Duodenal mucosa (tissue), 2 donors: ENCODE results near the gene NMT1.

Experiments
- H3K27ac ChIP-seq: one replicate; pipeline ENCODE4 v1.7.0; 2013; ENCODE audit warnings: low read depth, low read length
- H3K27me3 ChIP-seq, 2 donors: one replicate each; pipeline ENCODE4 v1.7.0; 2013; ENCODE audit warnings: low read length in 2 of 2, control low read depth in 1 of 2; ENCODE audit not compliant: insufficient read depth in 2 of 2, control insufficient read depth in 1 of 2
- H3K36me3 ChIP-seq, 2 donors: one replicate each; pipeline ENCODE4 v1.7.0; 2013; ENCODE audit warnings: low read length in 2 of 2, control low read depth in 1 of 2; ENCODE audit not compliant: insufficient read depth in 2 of 2, control insufficient read depth in 1 of 2
- H3K4me1 ChIP-seq, 2 donors: one replicate each; pipeline ENCODE4 v1.7.0; 2013; ENCODE audit warnings: low read length in 2 of 2, control low read depth in 1 of 2; ENCODE audit not compliant: insufficient read depth in 2 of 2, control insufficient read depth in 1 of 2
- H3K4me3 ChIP-seq, 2 donors: one replicate each; pipeline ENCODE4 v1.7.0; 2013; ENCODE audit warnings: low read length in 2 of 2, low read depth in 1 of 2
- H3K9ac ChIP-seq, 2 donors: one replicate each; pipeline ENCODE4 v1.7.0; 2013; ENCODE audit warnings: low read length in 2 of 2, low read depth in 1 of 2
- H3K9me3 ChIP-seq, 2 donors: one replicate each; pipeline ENCODE4 v1.7.0; 2013; ENCODE audit warnings: low read length in 2 of 2, control low read depth in 1 of 2; ENCODE audit not compliant: control insufficient read depth in 1 of 2

Gene NMT1

DNA sequence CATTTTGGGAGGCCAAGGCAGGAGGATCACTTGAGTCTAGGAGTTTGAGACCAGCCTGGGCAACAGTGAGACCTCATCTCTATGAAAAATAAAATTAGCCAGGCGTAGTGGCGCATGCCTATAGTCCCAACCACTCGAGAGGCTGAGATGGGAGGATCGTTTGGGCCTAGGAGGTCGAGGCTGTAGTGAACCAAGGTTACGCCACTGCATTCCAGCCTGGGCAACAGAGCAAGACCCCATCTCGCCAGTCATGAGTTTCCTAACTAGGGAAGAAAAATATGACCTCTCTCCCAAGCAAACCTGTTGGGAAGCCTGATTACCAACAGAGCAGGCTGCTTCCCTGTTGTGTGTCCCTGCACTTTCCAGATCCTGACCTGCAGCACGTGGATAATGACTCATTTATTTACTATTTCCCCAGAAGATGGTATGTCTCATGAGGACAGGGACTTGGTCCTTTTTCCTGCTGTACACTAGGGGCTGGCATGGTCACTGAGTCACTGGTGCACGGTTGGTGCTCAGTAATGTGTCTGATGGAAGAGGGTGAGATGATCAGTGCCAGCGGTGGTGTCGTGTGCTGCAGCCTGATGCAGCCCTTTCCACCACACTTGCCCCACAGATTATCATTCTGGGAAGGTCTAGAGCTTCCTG is 30.8 kb downstream of the NMT1 start:
- no peak overlapping the region for H3K9ac ChIP-seq
- peaks cover 42 to 74% of the 10 kb centered on the region in 2 donors for H3K36me3 ChIP-seq
- no peaks in the 10 kb centered on the region for H3K9me3 ChIP-seq
- peak overlapping the region; percentile 28 for H3K27ac ChIP-seq
- H3K27me3 ChIP-seq: no peaks in the 10 kb centered on the region
- peaks cover 4 to 16% of the 10 kb centered on the region in 2 donors for H3K4me1 ChIP-seq
- H3K4me3 ChIP-seq: no peak overlapping the region

DNA sequence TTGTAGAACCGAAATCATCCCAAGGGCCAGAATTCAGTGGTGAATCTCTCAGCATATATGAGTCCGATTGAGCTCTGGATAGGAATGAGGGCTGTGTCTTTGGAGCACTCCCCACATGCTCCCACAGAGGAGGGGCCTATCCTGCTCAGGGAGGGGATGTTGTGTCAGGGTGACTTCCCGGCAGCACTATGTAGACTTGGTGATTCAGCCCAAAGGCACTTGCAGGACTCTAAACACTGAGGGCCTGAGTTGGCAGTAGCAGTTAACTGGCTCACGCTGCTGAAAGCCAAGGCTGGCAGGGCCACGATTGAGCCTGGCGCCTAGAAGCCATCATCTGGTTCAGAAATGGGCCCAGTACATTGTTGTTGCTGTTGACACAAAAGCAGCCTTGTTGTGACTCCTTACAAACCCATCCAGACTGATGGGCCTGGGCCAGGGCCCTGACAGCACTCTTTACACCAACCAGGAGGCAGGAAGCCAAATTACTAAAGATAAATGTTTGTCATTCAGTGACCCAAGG is 31.9 kb downstream of the NMT1 start:
- Histone ChIP-seq H3K9me3 (no peaks in the 10 kb centered on the region), H3K4me3 (no peak overlapping the region), H3K27ac (peak overlapping the region; percentile 71), H3K4me1 (peaks cover 4 to 8% of the 10 kb centered on the region in 2 donors), H3K9ac (no peak overlapping the region), H3K36me3 (peaks cover 38 to 74% of the 10 kb centered on the region in 2 donors), H3K27me3 (no peaks in the 10 kb centered on the region)

DNA sequence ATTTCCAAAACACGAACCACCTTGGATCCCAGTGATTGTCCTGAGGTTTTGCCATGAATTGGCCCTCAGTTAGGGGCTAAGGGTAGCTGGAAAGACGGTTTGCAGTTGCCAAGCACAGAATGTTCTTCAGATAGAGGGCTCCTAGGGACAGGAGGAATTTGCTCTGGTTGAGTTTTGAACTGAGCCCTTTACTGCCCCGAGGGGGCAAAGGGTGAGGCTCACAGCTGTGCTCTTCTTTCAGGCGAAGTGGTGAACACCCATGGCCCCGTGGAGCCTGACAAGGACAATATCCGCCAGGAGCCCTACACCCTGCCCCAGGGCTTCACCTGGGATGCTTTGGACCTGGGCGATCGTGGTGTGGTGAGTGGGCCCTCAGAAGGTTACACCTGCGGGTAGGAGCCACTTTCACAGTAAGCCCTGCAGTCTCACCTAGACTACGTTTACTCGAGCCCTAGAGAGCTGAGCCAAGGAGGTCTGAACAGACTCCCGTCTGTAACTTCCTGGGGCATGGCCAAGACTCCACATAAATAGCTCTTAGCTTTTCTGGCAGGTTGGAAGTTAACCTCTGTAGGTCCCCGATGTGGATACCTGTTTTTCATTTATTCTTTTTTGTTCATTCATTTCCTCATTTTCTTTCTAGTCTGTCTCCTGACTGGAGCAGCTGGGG is 32.5 kb downstream of the NMT1 start:
- no peak overlapping the region for H3K4me3 ChIP-seq
- H3K36me3 ChIP-seq: peaks cover 41 to 74% of the 10 kb centered on the region in 2 donors
- H3K27me3 ChIP-seq: no peaks in the 10 kb centered on the region
- H3K27ac ChIP-seq: peak overlapping the region; percentile 71
- no peaks in the 10 kb centered on the region for H3K9me3 ChIP-seq
- H3K9ac ChIP-seq: no peak overlapping the region
- H3K4me1 ChIP-seq: peaks cover 4 to 7% of the 10 kb centered on the region in 2 donors

DNA sequence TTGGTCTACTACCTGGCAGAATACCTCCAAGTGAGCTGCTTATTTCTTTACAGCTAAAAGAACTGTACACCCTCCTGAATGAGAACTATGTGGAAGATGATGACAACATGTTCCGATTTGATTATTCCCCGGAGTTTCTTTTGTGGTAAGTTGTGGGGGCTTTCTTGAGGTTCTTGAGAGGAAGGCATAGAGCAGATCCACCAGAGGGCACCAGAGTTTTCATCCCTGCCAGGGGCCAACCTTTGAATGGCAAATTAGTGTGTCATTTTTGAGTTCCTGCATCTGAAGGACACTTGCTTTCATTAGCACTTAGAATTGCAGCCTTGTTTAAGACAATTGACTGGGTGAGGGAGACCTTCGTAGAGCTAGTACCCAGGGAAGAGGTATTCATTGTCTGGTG is 35.0 kb downstream of the NMT1 start:
- H3K27ac ChIP-seq: no peak overlapping the region
- H3K4me1 ChIP-seq: peaks cover 4 to 7% of the 10 kb centered on the region in 2 donors
- H3K27me3 ChIP-seq: no peaks in the 10 kb centered on the region
- peaks cover 43 to 67% of the 10 kb centered on the region in 2 donors for H3K36me3 ChIP-seq
- H3K9ac ChIP-seq: no peak overlapping the region
- no peaks in the 10 kb centered on the region for H3K9me3 ChIP-seq
- H3K4me3 ChIP-seq: no peak overlapping the region

DNA sequence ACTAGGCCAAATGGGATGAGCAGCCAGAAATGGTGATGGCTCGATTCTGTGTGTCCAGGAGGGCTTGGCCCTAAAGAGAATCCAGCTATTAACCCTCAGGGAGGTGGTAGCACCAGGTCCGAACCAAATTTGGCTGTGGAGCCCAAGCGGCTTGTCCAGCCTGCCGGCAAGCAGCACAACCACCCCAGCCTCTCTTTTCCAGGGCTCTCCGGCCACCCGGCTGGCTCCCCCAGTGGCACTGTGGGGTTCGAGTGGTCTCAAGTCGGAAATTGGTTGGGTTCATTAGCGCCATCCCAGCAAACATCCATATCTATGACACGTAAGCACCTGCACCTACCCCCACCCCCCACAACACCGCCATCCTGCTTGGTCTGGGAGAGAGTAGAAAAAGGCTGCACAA is 35.8 kb downstream of the NMT1 start:
- Histone ChIP-seq H3K27ac (no peak overlapping the region), H3K9ac (no peak overlapping the region), H3K4me3 (no peak overlapping the region), H3K9me3 (no peaks in the 10 kb centered on the region), H3K36me3 (peaks cover 45 to 67% of the 10 kb centered on the region in 2 donors), H3K4me1 (peaks cover 3 to 6% of the 10 kb centered on the region in 2 donors), H3K27me3 (no peaks in the 10 kb centered on the region)

DNA sequence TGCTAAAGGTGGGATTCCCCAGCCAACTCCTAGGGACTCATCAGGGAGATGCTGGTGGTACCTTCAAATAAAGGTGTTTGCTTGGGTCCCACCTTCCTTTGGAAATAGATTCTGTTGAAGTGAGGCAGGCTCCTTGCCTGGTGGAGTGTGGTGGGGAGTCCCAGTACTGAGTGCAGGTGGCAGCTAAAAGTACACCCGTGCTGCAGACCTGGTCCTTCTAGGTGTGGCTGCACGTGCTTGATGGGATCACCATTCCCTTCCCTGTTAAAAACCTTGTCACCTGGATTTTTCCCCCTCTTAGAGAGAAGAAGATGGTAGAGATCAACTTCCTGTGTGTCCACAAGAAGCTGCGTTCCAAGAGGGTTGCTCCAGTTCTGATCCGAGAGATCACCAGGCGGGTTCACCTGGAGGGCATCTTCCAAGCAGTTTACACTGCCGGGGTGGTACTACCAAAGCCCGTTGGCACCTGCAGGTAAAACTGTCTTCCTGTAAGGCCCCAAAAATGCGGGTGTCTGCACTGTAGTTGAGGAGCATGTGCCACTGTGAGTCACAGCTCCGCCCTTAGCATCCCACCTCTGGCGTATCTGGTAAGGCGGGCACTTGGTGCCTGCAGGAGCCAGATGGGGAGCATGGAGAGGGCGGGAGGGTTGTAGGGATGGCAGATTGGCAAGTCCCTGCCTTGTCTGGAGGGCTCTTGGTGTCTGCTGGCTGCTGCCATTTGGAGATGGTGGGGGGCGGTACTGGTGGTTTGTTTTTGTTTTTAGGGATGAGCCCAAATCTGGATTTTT is 37.2 kb downstream of the NMT1 start:
- no peak overlapping the region for H3K27ac ChIP-seq
- H3K36me3 ChIP-seq: peaks cover 55 to 75% of the 10 kb centered on the region in 2 donors
- H3K4me3 ChIP-seq: no peak overlapping the region
- H3K9me3 ChIP-seq: no peaks in the 10 kb centered on the region
- H3K9ac ChIP-seq: no peak overlapping the region
- peaks cover 0 to 3% of the 10 kb centered on the region in 2 donors for H3K4me1 ChIP-seq
- H3K27me3 ChIP-seq: no peaks in the 10 kb centered on the region

DNA sequence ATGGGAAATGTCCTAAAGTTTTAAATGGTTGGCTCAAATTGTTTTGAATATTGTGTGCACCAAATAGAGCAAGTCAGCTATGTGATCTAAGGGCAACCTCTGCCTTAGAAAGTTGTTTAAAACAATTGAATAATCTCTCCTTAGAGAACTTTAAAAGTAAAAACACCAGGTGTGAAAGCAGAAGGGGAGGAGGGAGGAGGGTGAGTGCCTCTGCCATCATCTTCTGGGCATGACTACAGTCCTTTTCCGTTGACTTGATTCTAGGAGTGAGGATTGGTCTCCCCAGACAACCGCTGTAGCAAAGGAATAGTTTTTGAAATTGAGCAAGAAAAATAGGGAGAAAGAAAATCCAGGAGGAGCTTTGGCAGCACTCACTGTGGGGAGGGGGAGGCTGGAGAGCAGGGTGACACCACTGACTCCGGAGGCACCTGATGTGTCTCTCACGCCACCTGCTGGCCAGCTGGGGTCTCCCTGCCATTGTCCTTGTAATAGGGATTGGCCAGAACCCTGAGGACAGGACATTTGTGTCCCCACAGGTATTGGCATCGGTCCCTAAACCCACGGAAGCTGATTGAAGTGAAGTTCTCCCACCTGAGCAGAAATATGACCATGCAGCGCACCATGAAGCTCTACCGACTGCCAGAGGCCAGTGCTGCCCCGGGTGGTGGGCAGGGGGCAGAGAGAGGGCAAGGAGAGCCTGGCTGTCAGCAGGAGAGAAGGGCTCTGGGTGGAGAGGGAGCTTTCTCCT is 37.9 kb downstream of the NMT1 start:
- no peak overlapping the region for H3K27ac ChIP-seq
- no peak overlapping the region for H3K4me3 ChIP-seq
- H3K9me3 ChIP-seq: no peaks in the 10 kb centered on the region
- H3K36me3 ChIP-seq: peaks cover 56 to 78% of the 10 kb centered on the region in 2 donors
- H3K9ac ChIP-seq: no peak overlapping the region
- H3K4me1 ChIP-seq: no peaks in the 10 kb centered on the region
- H3K27me3 ChIP-seq: no peaks in the 10 kb centered on the region

DNA sequence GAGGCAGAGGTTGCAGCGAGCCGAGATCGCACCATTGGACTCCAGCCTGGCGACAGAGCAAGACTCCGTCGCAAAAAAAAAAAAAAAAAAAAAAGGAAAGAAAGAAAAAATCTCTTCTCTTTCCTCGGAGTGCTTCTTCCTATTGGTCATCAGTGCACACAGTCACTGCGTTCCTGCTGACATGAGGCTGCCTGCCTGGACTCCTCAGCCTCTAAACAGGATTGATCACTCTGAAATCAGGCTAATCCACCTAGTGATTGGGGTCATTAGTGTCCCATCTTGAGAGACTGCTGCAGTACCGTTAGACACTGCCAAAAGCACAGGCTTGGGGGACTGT is 40.4 kb downstream of the NMT1 start:
- no peak overlapping the region for H3K4me3 ChIP-seq
- H3K9me3 ChIP-seq: no peaks in the 10 kb centered on the region
- H3K4me1 ChIP-seq: no peaks in the 10 kb centered on the region
- H3K27me3 ChIP-seq: no peaks in the 10 kb centered on the region
- H3K36me3 ChIP-seq: peaks cover 66 to 88% of the 10 kb centered on the region in 2 donors
- no peak overlapping the region for H3K9ac ChIP-seq
- H3K27ac ChIP-seq: no peak overlapping the region

DNA sequence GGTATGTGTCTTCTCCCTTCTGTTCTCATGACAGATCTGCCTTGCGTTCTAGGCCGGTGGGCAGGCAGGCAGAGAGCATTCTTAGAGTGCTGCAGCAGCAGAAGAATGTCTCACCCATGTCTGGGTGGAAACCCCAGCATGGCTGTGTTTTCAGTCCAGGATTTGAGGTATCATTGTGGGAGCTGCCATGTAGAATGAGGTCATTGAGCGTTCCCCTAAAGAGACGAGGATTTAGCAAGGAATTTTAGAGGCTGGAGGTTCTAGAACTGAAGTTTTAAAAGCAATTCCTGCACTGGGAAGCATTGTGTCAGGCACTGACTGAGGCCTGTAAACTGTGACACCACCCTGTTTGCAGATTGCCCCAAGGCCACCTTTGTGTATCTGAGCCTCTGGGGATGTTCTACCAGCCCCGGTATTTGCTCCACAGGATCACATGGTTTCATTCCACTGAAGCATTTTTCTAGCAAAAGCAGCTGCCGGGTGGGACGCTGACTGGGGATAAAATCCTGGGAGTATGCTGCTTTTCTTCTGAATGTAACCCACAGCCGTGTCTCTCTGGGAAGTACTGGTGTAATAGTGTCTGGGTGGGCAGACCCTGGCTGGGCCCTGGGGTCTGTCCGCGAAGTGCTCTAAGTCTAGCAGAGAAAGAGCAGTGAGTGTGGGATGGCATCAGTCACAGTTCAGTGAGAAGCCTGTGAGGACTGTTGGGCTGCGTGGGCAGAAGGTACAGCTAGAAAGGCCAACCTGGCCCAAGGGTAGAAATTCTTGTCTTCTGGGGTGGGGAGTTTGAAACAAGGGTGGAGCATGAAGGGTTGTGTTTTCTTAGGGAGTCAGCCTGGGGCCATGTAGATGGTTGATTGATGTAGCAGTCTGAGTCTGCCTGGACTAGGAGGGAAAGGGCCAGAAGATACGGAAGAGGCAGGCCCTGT is 41.0 kb downstream of the NMT1 start:
- Histone ChIP-seq H3K27ac (no peak overlapping the region), H3K9me3 (no peaks in the 10 kb centered on the region), H3K4me1 (no peaks in the 10 kb centered on the region), H3K9ac (no peak overlapping the region), H3K36me3 (peaks cover 67 to 88% of the 10 kb centered on the region in 2 donors), H3K27me3 (no peaks in the 10 kb centered on the region), H3K4me3 (no peak overlapping the region)
